Fibroblast of skin of abdomen (primary cell): ENCODE measurements around the gene KRTCAP2.
"Not testable (repeated sequence)": the region's sequence is repeated elsewhere in the genome, so short reads cannot be mapped to it uniquely, and the experiment has no call there.

Experiments used
- DNase-seq: peaks from one replicate; pipeline ENCODE4 v3.0.0-alpha.2; 2013

The KRTCAP2 gene

GRCh38 chr1:155199792-155200191, 26.7 kb upstream of the KRTCAP2 start:
- no peak for DNase-seq

GRCh38 chr1:155198547-155198906, 25.4 kb upstream of the KRTCAP2 start:
- DNase-seq: no peak

GRCh38 chr1:155197901-155198546, 24.9 kb upstream of the KRTCAP2 start:
- DNase-seq: no peak

- DNase-seq: no peak
Measured at GRCh38 chr1:155196893-155197638, 24.0 kb upstream of the KRTCAP2 start.

- no peak for DNase-seq
Measured at GRCh38 chr1:155196103-155196892, 23.2 kb upstream of the KRTCAP2 start.

- no peak for DNase-seq
Measured at GRCh38 chr1:155195201-155196102, 22.3 kb upstream of the KRTCAP2 start.

- not testable (repeated sequence) for DNase-seq
Measured at GRCh38 chr1:155193991-155194240, 20.8 kb upstream of the KRTCAP2 start.

GRCh38 chr1:155193275-155193990, 20.3 kb upstream of the KRTCAP2 start:
- peak; percentile 90 for DNase-seq

- DNase-seq: no peak
Measured at GRCh38 chr1:155192346-155193274, 19.5 kb upstream of the KRTCAP2 start.

GRCh38 chr1:155191904-155192303, 18.8 kb upstream of the KRTCAP2 start:
- DNase-seq: no peak

GRCh38 chr1:155189926-155190325, 16.8 kb upstream of the KRTCAP2 start:
- not testable (repeated sequence) for DNase-seq

- DNase-seq: no peak
Measured at GRCh38 chr1:155188268-155188667, 15.2 kb upstream of the KRTCAP2 start.

- no peak for DNase-seq
Measured at GRCh38 chr1:155187456-155187891, 14.4 kb upstream of the KRTCAP2 start.

GRCh38 chr1:155186794-155187455, 13.8 kb upstream of the KRTCAP2 start:
- no peak for DNase-seq

GRCh38 chr1:155186067-155186793, 13.1 kb upstream of the KRTCAP2 start:
- DNase-seq: no peak

- no peak for DNase-seq
Measured at GRCh38 chr1:155185783-155186066, 12.6 kb upstream of the KRTCAP2 start.

- DNase-seq: no peak
Measured at GRCh38 chr1:155184835-155185782, 12.0 kb upstream of the KRTCAP2 start.

- DNase-seq: no peak
Measured at GRCh38 chr1:155184351-155184811, 11.3 kb upstream of the KRTCAP2 start.
